Breast epithelium (tissue), 3 donors: ENCODE results near the gene CPNE2.

Experiments used
- POLR2A ChIP-seq: fragments of 450-650 bp; IDR thresholded peaks from one replicate; pipeline ENCODE4 v1.6.1; 2016; ENCODE audit warnings: antibody characterized with exemption, mild to moderate bottlenecking, moderate library complexity
- POLR2AphosphoS5 ChIP-seq, 3 donors: sonication (generic); formaldehyde crosslinking; IDR thresholded peaks; one replicate each; pipeline ENCODE4 v1.6.1; 2017; ENCODE audit warnings: antibody characterized with exemption in 3 of 3
- TF ChIP-seq, protein P1 (sequence below), 3 donors: fragments of 450-650 bp; IDR thresholded peaks; one replicate each; pipeline ENCODE4 v1.5.1; 2016 to 2017; ENCODE audit warnings: antibody characterized with exemption in 3 of 3, mild to moderate bottlenecking in 3 of 3, moderate library complexity in 3 of 3

DNA sequence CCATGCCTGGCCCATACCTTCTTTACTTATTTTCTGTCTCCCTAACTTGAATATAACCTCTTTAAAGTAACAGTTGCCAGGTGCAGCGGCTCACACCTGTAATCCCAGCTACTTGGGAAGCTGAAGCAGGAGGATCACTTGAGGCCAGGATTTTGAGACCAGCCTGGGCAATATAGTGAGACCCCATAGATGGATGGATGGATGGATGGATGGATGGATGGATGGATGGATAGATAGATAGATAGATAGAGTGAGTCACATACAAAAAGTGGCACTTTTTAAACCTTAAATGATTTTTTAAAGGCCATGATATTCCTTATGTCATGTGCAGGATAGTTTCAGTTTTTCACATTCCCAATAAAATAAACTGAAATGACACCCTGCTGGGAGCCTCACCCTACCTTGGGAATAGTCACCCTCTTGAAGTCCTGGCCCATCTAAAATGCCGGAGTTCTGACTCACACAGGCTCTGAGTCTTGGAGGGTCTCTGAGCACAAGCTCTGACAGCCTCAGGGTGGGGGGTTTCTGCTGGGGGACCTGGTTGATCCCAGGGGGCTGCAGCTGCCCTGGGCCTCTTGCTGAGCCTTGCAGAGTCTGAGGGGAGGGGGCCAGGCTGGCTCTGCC lies 26.2 kb downstream of the CPNE2 start:
- no peak for TF ChIP-seq POLR2AphosphoS5 (IDR thresholded peaks at IDR 0.05)
- TF ChIP-seq, protein P1, sequence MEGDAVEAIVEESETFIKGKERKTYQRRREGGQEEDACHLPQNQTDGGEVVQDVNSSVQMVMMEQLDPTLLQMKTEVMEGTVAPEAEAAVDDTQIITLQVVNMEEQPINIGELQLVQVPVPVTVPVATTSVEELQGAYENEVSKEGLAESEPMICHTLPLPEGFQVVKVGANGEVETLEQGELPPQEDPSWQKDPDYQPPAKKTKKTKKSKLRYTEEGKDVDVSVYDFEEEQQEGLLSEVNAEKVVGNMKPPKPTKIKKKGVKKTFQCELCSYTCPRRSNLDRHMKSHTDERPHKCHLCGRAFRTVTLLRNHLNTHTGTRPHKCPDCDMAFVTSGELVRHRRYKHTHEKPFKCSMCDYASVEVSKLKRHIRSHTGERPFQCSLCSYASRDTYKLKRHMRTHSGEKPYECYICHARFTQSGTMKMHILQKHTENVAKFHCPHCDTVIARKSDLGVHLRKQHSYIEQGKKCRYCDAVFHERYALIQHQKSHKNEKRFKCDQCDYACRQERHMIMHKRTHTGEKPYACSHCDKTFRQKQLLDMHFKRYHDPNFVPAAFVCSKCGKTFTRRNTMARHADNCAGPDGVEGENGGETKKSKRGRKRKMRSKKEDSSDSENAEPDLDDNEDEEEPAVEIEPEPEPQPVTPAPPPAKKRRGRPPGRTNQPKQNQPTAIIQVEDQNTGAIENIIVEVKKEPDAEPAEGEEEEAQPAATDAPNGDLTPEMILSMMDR (IDR thresholded peaks at IDR 0.05), result no peak
- no peak for TF ChIP-seq POLR2A
